Measurements from ENCODE around the gene IL16. TPM values are rescaled to one million over a fixed set of nuclear protein-coding genes. Genes with fewer than 3 reads are reported as not detected.
A peak's percentile ranks its signal among the peaks of the same experiment; 100 is the strongest.

Gene IL16
- total and polyA plus RNA-seq, 9 of the 15 experiments (the other 6 are each of a cell fraction or from before 2014, with no cell fraction given): 1.4 to 18.8 (median 10.6) TPM

- 39% methylated on average over 10 of the region's 10 CpGs for WGBS (ENCODE audit: insufficient coverage, low coverage, missing lambda C conversion rate)
- peak; percentile 92 for FAIRE-seq
- Histone ChIP-seq H3K27ac (ENCODE audit: extremely low read depth, low read depth, low read length) (no peak overlapping the region), H3K36me3 (ENCODE audit: control insufficient read depth, insufficient read depth, low read length) (0 out of 3 replicates have a peak, but pooled peaks cover 7% of the 10 kb centered on the region), H3K4me2 (ENCODE audit: insufficient read depth, low read length) (no peak overlapping the region), H3K9me3 (replicated peaks; ENCODE audit: control insufficient read depth, insufficient read depth, low read depth, low read length) (no peaks in the 10 kb centered on the region), H3K27me3 (ENCODE audit: control insufficient read depth in 2 of 2, insufficient read depth in 2 of 2, low read length in 2 of 2) (no peaks in the 10 kb centered on the region), H3K9me1 (ENCODE audit: control insufficient read depth, insufficient read depth, low read length) (no peaks in the 10 kb centered on the region), H3K4me1 (replicated peaks in 1 of 2; ENCODE audit: control insufficient read depth in 2 of 2, insufficient read depth in 2 of 2, low read length in 2 of 2) (no peaks in the 10 kb centered on the region; a peak in 3 of 5 replicates), H3K79me2 (ENCODE audit: control insufficient read depth, insufficient read depth, low read length) (no peaks in the 10 kb centered on the region), H2AFZ (ENCODE audit: low read depth, low read length) (peak overlapping the region; percentile 35), H3K9ac (ENCODE audit: insufficient read depth in 1 of 2, low read depth in 2 of 2, low read length in 2 of 2) (no peak overlapping the region), H3K4me3 (no peak overlapping the region), H4K20me1 (replicated peaks; ENCODE audit: control insufficient read depth, insufficient read depth, low read length) (no peaks in the 10 kb centered on the region)
- intact Hi-C loops (cut with micrococcal nuclease): loop anchor here (1.0 to 2.0 kb wide), 4 partner anchors 49 to 179 kb away; no protein-coding TSS in a partner anchor
- BruUV-seq (replicated peaks): no TSS peak
- ATAC-seq: peak; percentile 86
- in situ Hi-C loops (cut with MboI): no loop called here
- peak; percentile 37 to 72 (median 53) for DNase-seq (ENCODE audit: extremely low read depth in 1 of 4, low spot score in 3 of 4)
- POLR2A ChIA-PET: interaction anchor here (0.6 to 1.9 kb wide), 5 partner anchors 8 to 1147 kb away, joined by 3 to 13 read pairs (median 6); no protein-coding TSS in a partner anchor
- CTCF ChIA-PET (ENCODE audit: low intra/inter-chr PET ratio): interaction anchor here (0.7 to 2.8 kb wide), 8 partner anchors 50 to 179 kb away, joined by 3 to 38 read pairs (median 4); no protein-coding TSS in a partner anchor
- no peak for TF ChIP-seq FOXA3 (CRISPR knock-in tag; conservative IDR thresholded peaks at IDR 0.05 in 1 of 2, IDR thresholded peaks at IDR 0.05 in 1 of 2)
- no peak for TF ChIP-seq TARDBP (IDR thresholded peaks at IDR 0.05)
- peak; percentile 80 to 87 for TF ChIP-seq RAD21 (CRISPR knock-in tag; conservative IDR thresholded peaks at IDR 0.05 in 1 of 2, IDR thresholded peaks at IDR 0.05 in 1 of 2)
- no peak for TF ChIP-seq THRAP3 (IDR thresholded peaks at IDR 0.05; ENCODE audit: borderline replicate concordance)
- TF ChIP-seq CEBPB (tag; IDR thresholded peaks at IDR 0.05): peak; percentile 97
- no peak for TF ChIP-seq POLR3G (IDR thresholded peaks at IDR 0.05; ENCODE audit: extremely low read depth, insufficient read length, insufficient replicate concordance)
- TF ChIP-seq TRIM24 (IDR thresholded peaks at IDR 0.05): 0 out of 4 replicates have a peak, but pooled peaks of 1 of the 2 experiments have one; percentile 14
- TF ChIP-seq, protein P1, sequence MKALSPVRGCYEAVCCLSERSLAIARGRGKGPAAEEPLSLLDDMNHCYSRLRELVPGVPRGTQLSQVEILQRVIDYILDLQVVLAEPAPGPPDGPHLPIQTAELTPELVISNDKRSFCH (CRISPR knock-in tag; IDR thresholded peaks at IDR 0.05): no peak
- TF ChIP-seq, protein P1 (tag; IDR thresholded peaks at IDR 0.05): no peak
- TF ChIP-seq, protein P2, sequence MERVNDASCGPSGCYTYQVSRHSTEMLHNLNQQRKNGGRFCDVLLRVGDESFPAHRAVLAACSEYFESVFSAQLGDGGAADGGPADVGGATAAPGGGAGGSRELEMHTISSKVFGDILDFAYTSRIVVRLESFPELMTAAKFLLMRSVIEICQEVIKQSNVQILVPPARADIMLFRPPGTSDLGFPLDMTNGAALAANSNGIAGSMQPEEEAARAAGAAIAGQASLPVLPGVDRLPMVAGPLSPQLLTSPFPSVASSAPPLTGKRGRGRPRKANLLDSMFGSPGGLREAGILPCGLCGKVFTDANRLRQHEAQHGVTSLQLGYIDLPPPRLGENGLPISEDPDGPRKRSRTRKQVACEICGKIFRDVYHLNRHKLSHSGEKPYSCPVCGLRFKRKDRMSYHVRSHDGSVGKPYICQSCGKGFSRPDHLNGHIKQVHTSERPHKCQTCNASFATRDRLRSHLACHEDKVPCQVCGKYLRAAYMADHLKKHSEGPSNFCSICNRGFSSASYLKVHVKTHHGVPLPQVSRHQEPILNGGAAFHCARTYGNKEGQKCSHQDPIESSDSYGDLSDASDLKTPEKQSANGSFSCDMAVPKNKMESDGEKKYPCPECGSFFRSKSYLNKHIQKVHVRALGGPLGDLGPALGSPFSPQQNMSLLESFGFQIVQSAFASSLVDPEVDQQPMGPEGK (CRISPR knock-in tag; IDR thresholded peaks at IDR 0.05; ENCODE audit: borderline replicate concordance): no peak
- TF ChIP-seq TFAP4 (CRISPR knock-in tag; IDR thresholded peaks at IDR 0.05; ENCODE audit: borderline replicate concordance): peak; percentile 42
- peak; percentile 69; the same call in 1 of the 2 replicates for TF ChIP-seq MBD1 (CRISPR knock-in tag; IDR thresholded peaks at IDR 0.05)
- peak; percentile 80 for TF ChIP-seq SMC3 (conservative IDR thresholded peaks at IDR 0.05; ENCODE audit: insufficient read depth, low read depth, low read length)
- TF ChIP-seq KLF13 (tag; IDR thresholded peaks at IDR 0.05; ENCODE audit: borderline replicate concordance, low read depth): no peak
Measured at GRCh38 chr15:81155375-81156218, 41.1 kb upstream of the IL16 start.
